GM12875 (cell line): ENCODE measurements around the gene ATP2A3.

ENCODE experiments used
- H3K4me3 ChIP-seq: one replicate; pipeline ENCODE4 v1.5.1; 2011; ENCODE audit warnings: low read depth, low read length, control low read depth
- TF ChIP-seq, protein P1 (sequence below): IDR thresholded peaks from 2 replicates; pipeline ENCODE4 v1.5.1; 2011; ENCODE audit warnings: low read depth, mild to moderate bottlenecking, control low read depth, inconsistent platforms, low read length, moderate library complexity, borderline replicate concordance; ENCODE audit not compliant: insufficient read depth

ATP2A3 gene

DNA sequence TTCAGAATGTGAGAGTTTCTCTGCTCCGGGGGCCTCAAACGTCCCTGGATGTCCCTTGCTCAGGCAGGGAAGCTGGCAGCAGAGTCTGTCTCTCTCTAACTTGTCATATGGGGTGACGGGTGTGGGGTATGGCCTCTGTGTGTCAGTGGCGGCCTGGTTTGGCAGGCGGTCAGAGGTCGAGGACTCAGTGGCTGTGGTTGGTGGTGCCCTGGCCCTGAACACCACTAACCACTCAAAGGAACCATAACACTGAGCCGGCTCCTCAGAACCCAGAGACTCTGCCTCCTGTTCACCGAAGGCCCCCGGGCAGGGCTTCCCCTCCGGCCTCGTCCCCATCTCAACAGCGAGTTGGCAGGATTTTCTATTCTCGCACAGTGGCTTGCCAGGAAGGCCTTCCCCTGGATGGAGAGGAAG is 48.6 kb downstream of the ATP2A3 start:
- peak overlapping the region; percentile 46 for H3K4me3 ChIP-seq
- TF ChIP-seq, protein P1, sequence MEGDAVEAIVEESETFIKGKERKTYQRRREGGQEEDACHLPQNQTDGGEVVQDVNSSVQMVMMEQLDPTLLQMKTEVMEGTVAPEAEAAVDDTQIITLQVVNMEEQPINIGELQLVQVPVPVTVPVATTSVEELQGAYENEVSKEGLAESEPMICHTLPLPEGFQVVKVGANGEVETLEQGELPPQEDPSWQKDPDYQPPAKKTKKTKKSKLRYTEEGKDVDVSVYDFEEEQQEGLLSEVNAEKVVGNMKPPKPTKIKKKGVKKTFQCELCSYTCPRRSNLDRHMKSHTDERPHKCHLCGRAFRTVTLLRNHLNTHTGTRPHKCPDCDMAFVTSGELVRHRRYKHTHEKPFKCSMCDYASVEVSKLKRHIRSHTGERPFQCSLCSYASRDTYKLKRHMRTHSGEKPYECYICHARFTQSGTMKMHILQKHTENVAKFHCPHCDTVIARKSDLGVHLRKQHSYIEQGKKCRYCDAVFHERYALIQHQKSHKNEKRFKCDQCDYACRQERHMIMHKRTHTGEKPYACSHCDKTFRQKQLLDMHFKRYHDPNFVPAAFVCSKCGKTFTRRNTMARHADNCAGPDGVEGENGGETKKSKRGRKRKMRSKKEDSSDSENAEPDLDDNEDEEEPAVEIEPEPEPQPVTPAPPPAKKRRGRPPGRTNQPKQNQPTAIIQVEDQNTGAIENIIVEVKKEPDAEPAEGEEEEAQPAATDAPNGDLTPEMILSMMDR, result no peak

DNA sequence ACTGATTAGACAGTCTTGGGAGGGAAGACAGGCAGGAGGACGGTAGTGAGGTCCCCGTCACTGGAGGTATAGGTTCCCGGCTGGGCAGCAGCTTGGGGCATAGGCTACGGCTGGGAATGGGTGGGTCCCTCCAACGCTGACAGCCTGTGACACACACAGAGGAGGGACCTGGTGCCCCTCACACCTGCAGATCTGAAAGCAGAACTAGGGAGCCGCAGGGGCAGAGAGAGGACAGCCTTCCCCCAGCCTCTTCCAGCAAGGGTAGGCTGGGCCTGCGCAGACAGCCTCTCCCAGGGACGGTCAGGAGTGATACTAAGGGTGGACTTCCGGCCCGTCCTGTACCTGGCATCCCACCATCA is 49.9 kb downstream of the ATP2A3 start:
- TF ChIP-seq, protein P1, result no peak
- H3K4me3 ChIP-seq, result peak overlapping the region; percentile 5

DNA sequence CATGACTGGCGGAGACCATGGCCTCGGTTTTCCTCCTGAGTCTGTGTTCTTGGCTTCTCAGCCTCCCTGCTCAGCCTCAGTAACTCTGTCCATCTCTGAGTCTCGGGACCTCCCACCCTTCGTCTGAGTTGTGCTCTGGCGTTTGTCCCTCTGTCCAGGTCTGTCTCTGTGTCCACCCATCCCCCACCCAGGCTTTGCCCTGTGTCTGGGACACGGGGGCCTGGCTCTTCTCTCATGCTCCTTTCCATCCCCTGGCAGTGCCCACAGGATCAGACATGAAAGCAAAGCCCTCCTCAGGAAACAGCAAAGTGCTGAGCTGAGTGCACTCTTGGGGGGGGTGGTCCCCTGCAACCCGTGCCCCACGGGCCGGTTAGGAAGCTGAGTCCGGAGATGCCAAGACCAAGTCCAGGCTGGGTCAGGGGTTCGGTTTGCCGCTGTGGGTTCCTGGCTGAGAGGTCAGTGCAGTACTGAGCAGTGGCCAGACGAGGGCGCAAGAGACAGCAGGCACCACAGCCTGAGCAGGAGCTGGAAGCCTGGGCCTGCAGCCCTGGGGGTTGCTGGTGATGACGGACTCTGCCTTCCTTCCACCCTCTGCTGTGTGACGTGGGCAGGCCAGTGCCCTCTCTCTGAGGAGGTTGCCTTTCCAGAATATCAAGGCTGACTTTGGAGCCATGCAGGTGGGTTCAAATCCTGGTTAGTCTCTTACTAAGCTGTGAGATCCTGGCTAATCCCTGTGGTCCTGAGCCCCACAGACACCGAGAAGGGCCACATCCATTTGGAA is 50.5 kb downstream of the ATP2A3 start:
- TF ChIP-seq, protein P1, result peak; percentile 99
- peak overlapping the region; percentile 5 for H3K4me3 ChIP-seq

DNA sequence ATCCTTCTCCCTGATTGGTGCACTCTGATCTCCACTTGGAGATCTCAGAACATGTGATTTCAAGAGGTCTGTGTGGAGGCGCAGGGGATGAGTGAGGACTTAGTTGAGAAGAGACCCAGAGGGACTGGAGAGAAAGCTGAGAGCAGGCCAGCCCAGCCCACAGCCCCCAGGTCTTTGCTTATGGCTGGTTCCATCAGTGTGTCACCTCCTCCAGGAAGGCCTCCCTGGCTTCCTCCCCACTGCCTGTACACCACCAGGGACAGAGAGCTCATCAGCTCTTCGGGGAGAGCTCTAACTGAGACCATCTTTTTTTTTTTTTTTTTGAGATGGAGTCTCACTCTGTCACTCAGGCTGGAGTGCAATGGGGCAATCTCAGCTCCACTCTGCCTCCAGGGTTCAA is 51.4 kb downstream of the ATP2A3 start:
- TF ChIP-seq, protein P1, result no peak
- no peak overlapping the region for H3K4me3 ChIP-seq

DNA sequence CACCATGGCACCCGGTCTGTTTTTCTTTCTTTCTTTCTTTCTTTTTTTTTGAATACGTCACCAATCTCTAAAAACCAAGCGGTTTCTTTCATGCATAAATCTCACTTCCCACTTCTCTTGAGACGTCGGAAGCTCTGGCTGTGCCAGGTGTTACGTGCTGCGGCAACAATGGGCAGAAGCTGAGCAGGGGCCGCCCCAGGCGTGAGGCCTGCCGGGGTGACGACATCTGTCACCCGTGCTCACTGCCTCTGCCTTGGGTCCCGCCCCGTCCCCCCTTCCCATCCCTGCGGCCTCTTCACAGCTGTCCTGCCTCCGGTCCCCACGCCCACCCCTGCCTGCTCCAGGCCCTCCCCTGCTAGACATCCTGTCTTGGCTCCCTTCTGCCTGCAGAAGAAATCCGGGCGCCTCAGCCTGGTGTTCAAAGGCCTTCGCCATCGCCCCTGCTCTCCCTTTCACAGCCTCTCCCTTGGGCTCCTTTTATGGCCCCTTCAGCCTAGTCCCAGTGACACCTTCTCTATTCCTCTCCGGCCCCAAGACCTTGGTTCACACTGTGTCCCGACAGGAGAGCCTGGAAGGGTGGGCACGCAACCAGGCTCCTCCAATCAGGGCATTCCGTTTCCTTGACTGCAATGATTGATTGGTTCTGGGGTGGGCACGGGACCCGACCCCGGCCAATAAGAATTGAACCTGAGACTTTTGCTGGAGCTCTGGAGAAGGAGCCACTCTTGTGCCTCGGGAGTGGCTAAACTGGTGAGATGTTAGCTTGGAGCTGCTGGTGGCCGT is 52.8 kb downstream of the ATP2A3 start:
- TF ChIP-seq, protein P1, result no peak
- no peak overlapping the region for H3K4me3 ChIP-seq

DNA sequence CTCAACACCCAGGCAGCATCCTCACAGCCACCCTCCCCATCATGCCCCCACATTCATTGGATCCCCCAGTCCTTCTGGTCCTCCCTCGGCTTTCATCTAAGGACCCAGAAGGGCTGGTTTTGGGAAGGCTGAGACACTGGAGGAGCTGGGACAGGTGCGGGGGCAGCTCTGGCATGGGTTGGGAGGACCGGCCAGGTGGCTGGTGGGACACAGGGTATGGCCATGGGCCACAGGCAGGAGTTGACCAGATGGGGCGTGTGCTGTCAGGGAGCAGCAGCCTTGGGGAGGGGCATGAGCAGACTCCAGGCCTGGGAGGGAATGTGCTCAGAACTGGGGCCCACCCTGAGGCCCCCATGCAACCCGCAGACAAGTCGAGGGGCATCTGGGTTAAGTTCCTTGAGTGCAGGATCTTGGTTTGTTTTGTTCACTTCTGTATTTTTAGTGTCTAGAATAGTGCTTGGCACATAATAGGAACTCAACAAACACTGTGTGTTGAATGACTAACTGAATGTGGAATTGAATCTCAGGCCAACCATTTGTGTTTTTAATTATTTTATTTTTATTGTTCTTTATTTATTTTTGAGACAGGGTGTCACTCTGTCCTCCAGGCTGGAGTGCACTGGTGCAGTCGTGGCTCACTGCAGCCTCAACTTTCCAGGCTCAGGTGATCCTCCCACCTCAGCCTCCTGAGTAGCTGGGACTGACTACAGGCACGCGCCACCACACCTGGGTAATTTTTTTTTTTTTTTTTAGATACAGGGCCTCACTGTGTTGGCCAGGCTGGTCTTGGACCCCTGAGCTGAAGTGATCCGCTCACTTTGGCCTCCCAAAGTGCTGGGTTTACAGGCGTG is 53.6 kb downstream of the ATP2A3 start:
- TF ChIP-seq, protein P1, result no peak
- no peak overlapping the region for H3K4me3 ChIP-seq
